ENCODE data around the gene ZGRF1. TPM values are rescaled to one million over a fixed set of nuclear protein-coding genes. Genes with fewer than 3 reads are reported as not detected.

Gene ZGRF1
- total and polyA plus RNA-seq, 2 donors (not counting 3 experiments of a cell fraction or from before 2014, with no cell fraction given), result 2.4 to 14.4 TPM

DNA sequence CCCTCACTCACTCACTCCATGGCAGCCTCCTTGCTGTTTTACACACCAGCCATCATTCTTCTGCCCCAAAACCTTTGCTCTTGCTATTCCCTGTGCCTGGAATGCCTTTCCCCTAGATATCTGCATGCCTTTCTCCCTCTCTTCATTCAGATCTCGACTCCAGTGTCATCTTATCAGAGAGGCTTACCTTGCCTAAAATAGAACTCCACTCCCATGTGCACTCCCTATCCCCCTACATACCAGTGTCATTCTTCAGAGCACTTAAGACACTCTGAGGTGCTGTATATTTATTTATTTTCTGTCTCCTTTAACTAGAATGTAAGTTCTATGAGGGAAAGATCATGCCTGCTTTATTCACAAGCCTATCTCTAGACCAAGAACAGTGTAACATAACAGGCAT lies 45.1 kb downstream of the ZGRF1 start:
- Histone ChIP-seq H3K27ac (ENCODE audit: insufficient read depth, low read depth, low read length) (no peak overlapping the region), H3K4me1 (ENCODE audit: control insufficient read depth, extremely low read depth, insufficient read depth, low read length) (peaks cover 5% of the 10 kb centered on the region), H3K36me3 (ENCODE audit: control insufficient read depth in 2 of 2, extremely low read depth in 1 of 2, insufficient read depth in 2 of 2, low read length in 2 of 2) (no peaks in the 10 kb centered on the region), H3K4me3 (replicated peaks in 1 of 3; ENCODE audit: insufficient read depth in 1 of 3, low read depth in 1 of 3, low read length in 3 of 3) (no peak overlapping the region), H3K9me3 (replicated peaks; ENCODE audit: control insufficient read depth, insufficient read depth, low read length) (no peaks in the 10 kb centered on the region), H4K20me1 (replicated peaks; ENCODE audit: control insufficient read depth, extremely low read depth, insufficient read depth, low read length) (no peaks in the 10 kb centered on the region), H3K27me3 (ENCODE audit: control insufficient read depth in 2 of 2, insufficient read depth in 2 of 2, low read length in 2 of 2) (no peaks in the 10 kb centered on the region), H3K4me2 (ENCODE audit: insufficient read depth, low read length) (no peak overlapping the region), H3K9me1 (replicated peaks; ENCODE audit: control insufficient read depth, extremely low read depth, insufficient read depth, low read length) (no peaks in the 10 kb centered on the region), H3K79me2 (ENCODE audit: control insufficient read depth, insufficient read depth, low read length) (no peaks in the 10 kb centered on the region), H2AFZ (ENCODE audit: low read depth, low read length) (no peak overlapping the region), H3K9ac (replicated peaks; ENCODE audit: extremely low read depth, insufficient read depth, low read length) (no peak overlapping the region)
- DNase-seq (ENCODE audit: low read depth, low spot score) (no peak), FAIRE-seq (no peak)
- BruUV-seq (replicated peaks), result no TSS peak
- intact Hi-C loops (cut with micrococcal nuclease), result no loop called here
- TF ChIP-seq FOS (IDR thresholded peaks at IDR 0.05; ENCODE audit: borderline replicate concordance, insufficient read depth, low read length) (no peak), GATA2 (IDR thresholded peaks at IDR 0.05; ENCODE audit: insufficient read depth, insufficient read length, low read depth, low read length) (no peak), JUN (IDR thresholded peaks at IDR 0.05; ENCODE audit: borderline replicate concordance, insufficient read depth, insufficient read length, low read depth) (no peak), MYC (IDR thresholded peaks at IDR 0.05; ENCODE audit: low read depth, low read length) (no peak), POLR2A (IDR thresholded peaks at IDR 0.05; ENCODE audit: low read depth, low read length) (no peak), POLR2AphosphoS5 (IDR thresholded peaks at IDR 0.05; ENCODE audit: insufficient read depth, low read depth, low read length) (no peak), EZH2 (IDR thresholded peaks at IDR 0.05; ENCODE audit: borderline replicate concordance, low read depth, low read length, severe bottlenecking) (no peak)
- TF ChIP-seq, protein P1, sequence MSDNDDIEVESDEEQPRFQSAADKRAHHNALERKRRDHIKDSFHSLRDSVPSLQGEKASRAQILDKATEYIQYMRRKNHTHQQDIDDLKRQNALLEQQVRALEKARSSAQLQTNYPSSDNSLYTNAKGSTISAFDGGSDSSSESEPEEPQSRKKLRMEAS (IDR thresholded peaks at IDR 0.05; ENCODE audit: insufficient read depth, insufficient read length), result no peak
- TF ChIP-seq, protein P2, sequence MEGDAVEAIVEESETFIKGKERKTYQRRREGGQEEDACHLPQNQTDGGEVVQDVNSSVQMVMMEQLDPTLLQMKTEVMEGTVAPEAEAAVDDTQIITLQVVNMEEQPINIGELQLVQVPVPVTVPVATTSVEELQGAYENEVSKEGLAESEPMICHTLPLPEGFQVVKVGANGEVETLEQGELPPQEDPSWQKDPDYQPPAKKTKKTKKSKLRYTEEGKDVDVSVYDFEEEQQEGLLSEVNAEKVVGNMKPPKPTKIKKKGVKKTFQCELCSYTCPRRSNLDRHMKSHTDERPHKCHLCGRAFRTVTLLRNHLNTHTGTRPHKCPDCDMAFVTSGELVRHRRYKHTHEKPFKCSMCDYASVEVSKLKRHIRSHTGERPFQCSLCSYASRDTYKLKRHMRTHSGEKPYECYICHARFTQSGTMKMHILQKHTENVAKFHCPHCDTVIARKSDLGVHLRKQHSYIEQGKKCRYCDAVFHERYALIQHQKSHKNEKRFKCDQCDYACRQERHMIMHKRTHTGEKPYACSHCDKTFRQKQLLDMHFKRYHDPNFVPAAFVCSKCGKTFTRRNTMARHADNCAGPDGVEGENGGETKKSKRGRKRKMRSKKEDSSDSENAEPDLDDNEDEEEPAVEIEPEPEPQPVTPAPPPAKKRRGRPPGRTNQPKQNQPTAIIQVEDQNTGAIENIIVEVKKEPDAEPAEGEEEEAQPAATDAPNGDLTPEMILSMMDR (IDR thresholded peaks at IDR 0.05; ENCODE audit: extremely low read depth in 1 of 2, insufficient read depth in 1 of 2, low read depth in 1 of 2, low read length in 2 of 2), result no peak
- ChIA-PET CTCF (no interaction called here), POLR2A (no interaction called here)
- dilution Hi-C loops (cut with MboI; ENCODE audit: extremely low pct_ligation_motif_present, low sequenced_read_pairs), result no loop called here

Measured in endothelial cell of umbilical vein (primary cell).